NCI-H1436 (cell line): ENCODE measurements around the gene ATP5F1C.
"Not testable (repeated sequence)": the region's sequence is repeated elsewhere in the genome, so short reads cannot be mapped to it uniquely, and the experiment has no call there.

Experiments used
- DNase-seq: peaks from one replicate; lab custom pipeline; 2025; lab: John Stamatoyannopoulos, UW

Gene ATP5F1C

DNA sequence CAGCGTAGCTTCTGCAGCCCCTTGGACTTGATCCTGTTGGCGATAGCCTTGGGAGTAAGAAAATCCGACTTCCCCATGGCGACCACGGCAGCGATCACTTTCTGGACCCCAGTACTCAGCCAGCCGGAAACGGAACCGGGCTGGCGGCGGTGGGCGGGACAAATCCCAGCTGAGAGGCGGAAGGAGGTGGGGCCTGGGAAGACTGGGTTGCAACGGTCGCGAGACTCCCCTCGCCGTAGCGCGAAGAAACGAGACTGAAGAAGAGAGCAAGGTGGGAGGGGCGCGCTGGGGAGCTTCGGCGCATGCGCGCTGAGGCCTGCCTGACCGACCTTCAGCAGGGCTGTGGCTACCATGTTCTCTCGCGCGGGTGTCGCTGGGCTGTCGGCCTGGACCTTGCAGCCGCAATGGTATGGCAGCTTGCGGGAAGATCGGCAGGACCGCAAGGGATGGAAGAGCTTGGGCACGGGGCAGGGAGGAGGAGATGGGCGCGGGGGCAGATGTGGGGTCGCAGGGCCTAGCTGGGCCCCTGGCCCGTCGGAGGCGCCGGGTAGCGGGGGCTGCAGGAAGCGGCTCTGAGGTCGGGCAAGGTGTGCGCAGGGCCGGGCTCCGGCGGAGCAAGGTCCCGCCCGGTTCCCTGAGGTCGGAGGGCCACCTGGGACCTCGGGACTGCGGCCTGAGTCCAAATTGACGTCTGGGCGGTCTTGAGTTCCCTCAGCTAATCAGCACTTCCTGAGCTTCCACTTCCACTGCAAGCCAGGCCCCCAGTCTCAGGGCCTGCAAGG lies at the start of gene ATP5F1C, which contains the start of gene KIN:
TSS of gene ATP5F1C (plus strand) at position 321 of the 782 bp plus-strand sequence. CDS start at position 352, 31 bp downstream.
TSS of gene KIN (minus strand) at position 137 of the 782 bp plus-strand sequence. CDS start at position 77, 60 bp downstream.
- peak; percentile 97 for DNase-seq

GRCh38 chr10:7738536-7739407 lies 49.2 kb upstream of the ATP5F1C start:
- no peak for DNase-seq

GRCh38 chr10:7744307-7744706 lies 43.7 kb upstream of the ATP5F1C start:
- DNase-seq, result no peak

- not testable (repeated sequence) for DNase-seq
These were observed 39.3 kb upstream of the ATP5F1C start for GRCh38 chr10:7748637-7749036.

- no peak for DNase-seq
These were observed 37.8 kb upstream of the ATP5F1C start for GRCh38 chr10:7750222-7750621.

- no peak for DNase-seq
These were observed 35.7 kb upstream of the ATP5F1C start for GRCh38 chr10:7752251-7752650.

DNA sequence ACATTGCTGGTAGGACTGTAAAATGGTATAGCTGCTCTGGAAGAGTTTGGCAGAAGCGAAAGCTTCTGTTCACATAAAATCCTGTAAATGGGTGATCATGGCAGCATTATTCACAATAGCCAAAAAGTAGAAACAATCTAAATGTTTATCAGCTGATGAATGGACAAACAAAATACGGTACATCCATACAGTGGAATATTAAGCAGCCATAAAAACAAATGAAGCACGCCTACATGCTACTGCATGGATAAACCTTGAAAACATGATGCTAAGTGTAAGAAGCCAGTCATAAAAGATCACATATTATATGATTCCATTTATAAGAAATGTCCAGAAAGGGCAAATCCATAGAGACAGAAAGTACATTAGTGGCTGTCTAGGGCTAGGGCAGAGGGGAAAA lies 32.9 kb upstream of the ATP5F1C start:
- DNase-seq, result no peak

GRCh38 chr10:7756360-7756992 lies 31.5 kb upstream of the ATP5F1C start:
- no peak for DNase-seq

DNA sequence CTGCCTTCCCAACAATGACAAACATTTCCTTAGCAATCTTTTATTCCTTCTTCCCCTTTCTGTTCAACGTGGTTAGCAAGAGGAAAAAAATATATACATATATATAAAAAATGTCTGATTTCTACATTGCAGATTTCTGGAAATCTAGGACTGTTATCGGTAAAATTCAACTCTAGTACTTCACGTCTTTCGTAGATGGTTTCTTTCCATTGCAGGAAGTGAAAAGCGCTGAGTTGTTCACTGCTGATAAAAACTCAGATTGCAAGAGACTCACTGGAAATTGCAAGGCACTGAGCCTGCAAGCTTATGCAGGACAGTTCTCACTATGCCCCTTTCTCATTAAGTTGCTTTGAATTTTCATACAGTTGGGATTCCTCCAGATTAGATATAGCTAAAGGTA lies 24.0 kb upstream of the ATP5F1C start:
- DNase-seq, result no peak

- DNase-seq, result no peak
These were observed 21.7 kb upstream of the ATP5F1C start for GRCh38 chr10:7766241-7766640.

DNA sequence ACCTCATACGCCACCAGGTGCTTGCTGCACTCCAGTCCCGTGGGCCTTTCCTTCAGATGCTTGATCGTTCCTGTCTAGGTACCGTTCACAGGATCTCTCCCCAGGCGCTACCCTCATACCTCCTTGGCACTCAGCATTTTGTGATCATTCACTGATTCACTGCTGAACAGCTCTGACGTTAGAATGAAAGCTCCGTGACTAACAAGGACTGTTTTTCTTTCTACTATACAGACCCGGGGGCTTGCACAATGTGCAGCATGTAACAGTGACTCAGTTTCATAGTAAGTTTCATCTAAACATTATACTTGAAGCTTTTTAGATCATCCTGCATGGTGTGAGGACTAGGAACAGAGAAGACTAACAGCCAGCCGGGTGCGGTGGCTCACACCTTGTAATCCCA lies 20.8 kb upstream of the ATP5F1C start:
- DNase-seq, result no peak

DNA sequence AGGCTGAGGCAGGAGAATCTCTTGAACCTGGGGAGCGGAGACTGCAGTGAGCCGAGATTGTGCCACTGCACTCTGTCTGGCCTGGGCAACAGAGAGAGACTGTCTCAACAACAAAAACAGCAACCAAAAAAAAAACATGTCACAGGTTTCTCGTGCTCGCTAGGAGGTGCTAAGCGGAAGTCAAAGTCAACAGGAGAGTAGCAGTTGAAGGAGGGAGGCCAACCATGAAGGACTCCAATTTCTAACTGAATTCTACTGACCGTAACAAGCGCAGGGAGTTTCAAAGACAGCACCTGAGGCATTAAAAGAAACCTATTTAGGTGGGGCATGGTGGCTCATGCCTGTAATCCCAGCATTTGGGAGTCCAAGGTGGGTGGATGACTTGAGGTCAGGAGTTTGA lies 19.6 kb upstream of the ATP5F1C start:
- DNase-seq, result no peak

DNA sequence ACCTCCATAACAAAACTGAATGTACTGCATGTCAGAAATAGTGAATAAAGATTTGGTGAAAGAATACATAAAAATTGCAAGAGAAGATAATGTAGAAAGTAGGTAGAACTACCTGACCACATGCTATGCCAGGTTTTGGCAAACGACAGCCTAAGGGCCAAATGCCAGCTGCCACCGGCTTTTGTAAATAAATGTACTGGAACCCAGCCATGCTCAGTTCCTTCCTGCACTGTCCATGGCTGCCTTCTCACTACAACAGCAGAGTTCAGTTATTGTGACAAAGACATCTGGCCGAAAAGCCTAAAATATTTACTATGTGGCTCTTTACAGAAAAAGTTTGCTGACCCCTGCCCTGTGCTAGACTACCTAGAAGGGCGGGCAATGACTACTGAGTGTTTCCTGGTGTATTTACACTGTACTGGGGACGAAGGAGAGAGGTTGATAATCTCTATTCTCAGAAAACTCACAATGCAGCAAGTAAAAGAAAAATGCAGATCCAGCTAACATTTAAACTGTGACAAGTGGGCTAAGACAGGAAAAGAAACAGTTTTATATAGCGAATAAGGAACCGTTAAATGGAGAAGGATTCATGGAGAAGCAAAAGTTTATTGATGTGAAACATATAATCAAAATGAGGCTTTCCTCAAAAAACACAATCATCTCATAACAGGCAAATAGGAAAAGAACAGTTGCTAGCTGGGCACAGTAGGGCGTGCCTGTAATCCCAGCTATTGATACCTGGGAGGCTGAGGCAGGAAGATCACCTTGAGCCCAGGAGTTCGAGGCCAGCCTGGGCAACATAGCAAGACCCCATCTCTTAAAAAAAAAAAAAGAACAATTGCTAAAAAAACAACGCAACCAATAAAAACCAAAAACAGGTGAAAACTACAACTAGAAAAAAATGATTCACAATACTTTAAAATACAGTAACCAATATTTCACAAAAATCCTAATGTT lies 13.9 kb upstream of the ATP5F1C start:
- no peak for DNase-seq

DNA sequence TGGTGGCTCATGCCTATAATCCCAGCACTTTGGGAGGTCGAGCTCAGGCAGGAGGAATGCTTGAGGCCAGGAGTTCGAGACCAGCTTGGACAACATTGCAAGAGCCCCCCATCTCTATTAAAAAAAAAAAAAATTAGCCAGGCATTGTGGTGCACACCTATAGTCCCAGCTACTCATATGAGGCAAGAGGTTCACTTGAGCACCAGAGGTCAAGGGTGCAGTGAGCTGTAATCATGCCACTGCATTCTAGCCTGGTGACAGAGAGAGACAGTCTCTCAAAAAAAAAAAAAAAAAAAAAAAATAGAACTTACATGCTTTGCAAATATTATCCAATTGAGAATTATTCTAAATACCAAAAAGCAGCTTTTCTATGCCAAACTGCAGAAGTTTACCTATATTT lies 11.2 kb upstream of the ATP5F1C start:
- DNase-seq, result no peak

DNA sequence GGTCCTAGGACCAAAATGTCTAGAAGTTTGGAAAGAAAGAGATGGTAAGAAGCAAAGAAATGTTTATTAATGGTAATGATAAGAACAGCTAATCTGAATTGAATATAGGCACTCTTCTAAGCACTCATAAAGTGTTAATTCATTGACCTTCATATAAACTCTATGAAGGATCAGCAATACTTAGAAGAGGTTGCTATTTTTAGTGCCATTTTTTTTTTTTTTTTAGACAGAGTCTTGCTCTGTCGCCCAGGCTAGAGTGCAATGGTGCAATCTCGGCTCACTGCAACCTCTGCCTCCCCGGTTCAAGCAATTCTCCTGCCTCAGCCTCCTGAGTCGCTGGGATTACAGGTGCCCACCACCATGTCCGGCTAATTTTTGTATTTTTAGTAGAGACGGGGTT lies 5.8 kb upstream of the ATP5F1C start:
- DNase-seq, result not testable (repeated sequence)

DNA sequence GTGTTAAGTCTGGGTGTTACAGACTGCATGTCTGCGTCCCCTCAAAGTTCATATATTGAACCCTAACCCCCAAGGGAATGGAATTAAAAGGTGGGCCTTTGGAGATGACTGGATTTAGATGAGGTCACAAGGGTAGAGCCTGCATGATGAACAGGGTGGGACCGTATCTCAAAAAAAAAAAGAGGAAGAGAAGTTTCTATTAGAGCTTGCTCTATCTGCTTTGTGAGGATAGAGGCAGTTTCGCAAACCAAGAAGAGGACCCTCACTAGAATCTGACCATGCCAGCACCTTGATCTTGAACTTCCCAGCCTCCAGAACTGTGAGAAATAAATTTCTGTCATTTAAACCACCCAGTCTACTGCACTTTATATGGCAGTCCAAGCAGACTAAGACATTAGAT lies 1.5 kb upstream of the ATP5F1C start:
- DNase-seq, result no peak

GRCh38 chr10:7787150-7787856 lies 674 bp upstream of the ATP5F1C start:
- no peak for DNase-seq

DNA sequence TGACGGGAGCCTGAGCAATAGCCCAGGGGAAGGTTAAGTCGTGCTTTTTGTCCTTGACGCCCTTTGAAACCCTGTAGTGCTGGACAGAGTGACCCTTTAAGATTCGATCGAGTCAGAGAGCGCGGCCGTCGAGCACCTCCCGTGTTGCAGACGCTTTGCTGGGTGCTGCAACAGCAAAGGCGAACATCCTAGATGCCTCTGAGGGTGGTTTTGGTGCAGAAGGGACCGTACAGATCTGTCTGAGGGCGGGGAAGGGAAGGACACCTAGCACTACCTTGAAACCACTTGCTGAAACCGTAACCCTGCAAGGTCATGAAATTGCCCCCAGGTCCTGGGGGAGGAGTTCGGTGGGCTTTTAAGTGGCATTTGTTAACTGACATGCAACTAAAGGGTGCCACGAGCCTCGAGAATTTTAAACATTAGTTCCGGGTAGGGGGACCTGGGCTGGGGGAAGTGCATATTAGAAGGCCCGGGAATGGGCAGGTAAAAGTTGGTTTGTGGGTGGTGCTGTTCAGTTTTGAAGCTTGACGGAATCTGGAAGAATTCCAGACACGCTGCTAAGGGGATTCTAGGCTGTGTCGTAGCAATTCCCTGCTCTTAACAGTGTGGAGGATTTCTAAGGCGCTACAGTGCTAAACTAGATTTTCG lies 786 bp downstream of the ATP5F1C start:
- no peak for DNase-seq

DNA sequence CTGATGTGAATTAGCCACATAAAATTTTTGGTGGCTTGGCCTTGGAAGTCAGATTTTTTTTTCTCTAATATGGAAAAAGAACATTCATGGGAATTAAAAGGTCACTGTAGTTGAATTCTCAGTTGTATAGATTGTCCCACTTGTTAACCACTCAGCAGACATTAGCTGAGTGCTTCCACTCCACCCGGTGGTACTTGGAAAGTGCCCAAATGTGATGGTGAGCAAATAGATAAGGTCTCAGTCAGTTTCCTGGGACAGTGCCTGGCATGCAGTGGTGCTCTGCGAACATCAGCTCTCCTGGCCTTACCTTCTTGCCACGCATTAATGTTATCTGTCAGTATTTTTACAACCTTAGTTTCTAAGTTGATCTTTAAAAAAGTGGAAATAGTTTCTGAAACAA lies 1.4 kb downstream of the ATP5F1C start:
- no peak for DNase-seq

GRCh38 chr10:7792541-7792940 lies 4.6 kb downstream of the ATP5F1C start:
- DNase-seq, result no peak
